ENCODE measurements around the gene ENPP7.

GRCh38 chr17:79714176-79715097 is 16.3 kb upstream of the ENPP7 start:
- TF ChIP-seq POLR2A (IDR thresholded peaks at IDR 0.05), result no peak
- no peak for TF ChIP-seq EP300 (IDR thresholded peaks at IDR 0.05)
